HEK293 (cell line): ENCODE measurements around the gene MDM2.

Experiments
- CTCF ChIA-PET: fragments of 350-600 bp; formaldehyde crosslinking; extraction: SDS; loops from one replicate; lab custom pipeline; 2021; ENCODE audit warnings: antibody characterized with exemption; lab: Yijun Ruan, JAX
- POLR2A ChIA-PET: fragments of 300-600 bp; formaldehyde crosslinking; extraction: SDS; loops from one replicate; lab custom pipeline; 2020; ENCODE audit warnings: antibody characterized with exemption, inconsistent platforms; lab: Yijun Ruan, JAX
- H3K27ac ChIP-seq: fragments of 200-500 bp; sonication (Bioruptor generic); 2 replicates; pipeline ENCODE4 v1.5.1; 2014; ENCODE audit warnings: low read depth, low read length, control low read depth, inconsistent platforms; ENCODE audit errors: extremely low read depth
- H3K36me3 ChIP-seq, 2 experiments: fragments of 200-500 bp in 1 of 2; sonication (Bioruptor generic) in 1 of 2; 1 replicate in 1 of 2; 2 replicates in 1 of 2; pipeline ENCODE4 v1.5.1; 2014 to 2017; ENCODE audit warnings: inconsistent platforms in 2 of 2, low read length in 2 of 2; ENCODE audit not compliant: control insufficient read depth in 2 of 2, insufficient read depth in 1 of 2
- H3K4me1 ChIP-seq: fragments of 200-500 bp; sonication (Bioruptor generic); 2 replicates; pipeline ENCODE4 v1.5.1; 2014; ENCODE audit warnings: mild to moderate bottlenecking, low read length, inconsistent platforms; ENCODE audit not compliant: control insufficient read depth, insufficient read depth
- H3K4me3 ChIP-seq: 2 replicates; pipeline ENCODE4 v1.5.1; 2011; ENCODE audit warnings: low read depth, mild to moderate bottlenecking, control low read depth, low read length, moderate library complexity
- H3K9me3 ChIP-seq: fragments of 200-500 bp; sonication (Bioruptor generic); 2 replicates; pipeline ENCODE4 v1.5.1; 2014; ENCODE audit warnings: low read depth, low read length, inconsistent platforms; ENCODE audit not compliant: control insufficient read depth, insufficient read depth
- FEZF1 ChIP-seq: fragments of 450-650 bp; formaldehyde crosslinking; IDR thresholded peaks from 2 replicates; pipeline ENCODE4 v1.5.1; 2016; ENCODE audit warnings: missing biosample characterization, missing genetic modification characterization
- GLIS1 ChIP-seq: fragments of 450-650 bp; formaldehyde crosslinking; IDR thresholded peaks from 2 replicates; pipeline ENCODE4 v1.5.1; 2016; ENCODE audit warnings: missing biosample characterization, missing genetic modification characterization
- GLIS2 ChIP-seq: fragments of 450-650 bp; formaldehyde crosslinking; IDR thresholded peaks from 2 replicates; pipeline ENCODE4 v1.5.1; 2016; ENCODE audit warnings: missing biosample characterization, missing genetic modification characterization
- HOXC10 ChIP-seq: sonication (generic); formaldehyde crosslinking; IDR thresholded peaks from 2 replicates; pipeline ENCODE4 v1.8.1; 2023; ENCODE audit warnings: mild to moderate bottlenecking, missing genetic modification reagents
- KLF10 ChIP-seq: fragments of 450-650 bp; IDR thresholded peaks from 2 replicates; pipeline ENCODE4 v1.5.1; 2018; ENCODE audit warnings: missing biosample characterization, mild to moderate bottlenecking, missing genetic modification characterization
- OSR2 ChIP-seq: fragments of 450-650 bp; formaldehyde crosslinking; IDR thresholded peaks from 2 replicates; pipeline ENCODE4 v1.5.1; 2016; ENCODE audit warnings: missing biosample characterization, missing genetic modification characterization
- REPIN1 ChIP-seq: fragments of 450-650 bp; formaldehyde crosslinking; IDR thresholded peaks from 2 replicates; pipeline ENCODE4 v1.5.1; 2017; ENCODE audit warnings: missing biosample characterization, missing genetic modification characterization, low read depth
- SALL2 ChIP-seq: fragments of 450-650 bp; formaldehyde crosslinking; IDR thresholded peaks from 2 replicates; pipeline ENCODE4 v1.5.0; 2017; ENCODE audit warnings: missing biosample characterization, mild to moderate bottlenecking, missing genetic modification characterization, borderline replicate concordance
- ZBTB48 ChIP-seq: fragments of 450-650 bp; formaldehyde crosslinking; IDR thresholded peaks from 2 replicates; pipeline ENCODE4 v1.5.1; 2016; ENCODE audit warnings: missing biosample characterization, missing genetic modification characterization
- ZFP3 ChIP-seq: fragments of 450-650 bp; formaldehyde crosslinking; IDR thresholded peaks from 2 replicates; pipeline ENCODE4 v1.5.1; 2016; ENCODE audit warnings: low read depth, missing biosample characterization, missing genetic modification characterization
- ZIC2 ChIP-seq: fragments of 450-650 bp; formaldehyde crosslinking; IDR thresholded peaks from 2 replicates; pipeline ENCODE4 v1.5.1; 2016; ENCODE audit warnings: missing biosample characterization, missing genetic modification characterization
- ZNF10 ChIP-seq: fragments of 450-650 bp; formaldehyde crosslinking; IDR thresholded peaks from 2 replicates; pipeline ENCODE4 v1.5.1; 2017; ENCODE audit warnings: missing biosample characterization, missing genetic modification characterization
- ZNF121 ChIP-seq: fragments of 450-650 bp; formaldehyde crosslinking; IDR thresholded peaks from 2 replicates; pipeline ENCODE4 v1.5.1; 2016; ENCODE audit warnings: missing biosample characterization, missing genetic modification characterization
- ZNF202 ChIP-seq: fragments of 450-650 bp; formaldehyde crosslinking; IDR thresholded peaks from 2 replicates; pipeline ENCODE4 v1.5.1; 2016; ENCODE audit warnings: missing biosample characterization, missing genetic modification characterization, borderline replicate concordance
- ZNF214 ChIP-seq: fragments of 450-650 bp; formaldehyde crosslinking; IDR thresholded peaks from 2 replicates; pipeline ENCODE4 v1.5.1; 2017; ENCODE audit warnings: missing biosample characterization, mild to moderate bottlenecking, missing genetic modification characterization, borderline replicate concordance
- ZNF223 ChIP-seq: fragments of 450-650 bp; formaldehyde crosslinking; IDR thresholded peaks from 2 replicates; pipeline ENCODE4 v1.5.1; 2016; ENCODE audit warnings: missing biosample characterization, missing genetic modification characterization
- ZNF24 ChIP-seq: fragments of 450-650 bp; formaldehyde crosslinking; IDR thresholded peaks from 2 replicates; pipeline ENCODE4 v1.5.1; 2016; ENCODE audit warnings: missing biosample characterization, missing genetic modification characterization
- ZNF324 ChIP-seq: fragments of 450-650 bp; formaldehyde crosslinking; IDR thresholded peaks from 2 replicates; pipeline ENCODE4 v1.5.1; 2016; ENCODE audit warnings: missing biosample characterization, missing genetic modification characterization
- ZNF335 ChIP-seq: fragments of 450-650 bp; formaldehyde crosslinking; conservative IDR thresholded peaks from 2 replicates; pipeline ENCODE4 v1.5.1; 2016; ENCODE audit warnings: missing biosample characterization, missing genetic modification characterization
- ZNF366 ChIP-seq: fragments of 450-650 bp; formaldehyde crosslinking; conservative IDR thresholded peaks from 2 replicates; pipeline ENCODE4 v1.5.1; 2016; ENCODE audit warnings: missing biosample characterization, missing genetic modification characterization
- ZNF510 ChIP-seq: fragments of 450-650 bp; formaldehyde crosslinking; IDR thresholded peaks from 2 replicates; pipeline ENCODE4 v1.5.1; 2018; ENCODE audit warnings: mild to moderate bottlenecking, missing genetic modification characterization, missing biosample characterization; ENCODE audit not compliant: insufficient replicate concordance
- ZNF560 ChIP-seq: fragments of 450-650 bp; formaldehyde crosslinking; IDR thresholded peaks from 2 replicates; pipeline ENCODE4 v1.5.1; 2017; ENCODE audit warnings: missing biosample characterization, missing genetic modification characterization, borderline replicate concordance
- ZNF610 ChIP-seq: fragments of 450-650 bp; formaldehyde crosslinking; IDR thresholded peaks from 2 replicates; pipeline ENCODE4 v1.5.1; 2016; ENCODE audit warnings: missing biosample characterization, missing genetic modification characterization, borderline replicate concordance
- ZNF621 ChIP-seq: fragments of 450-650 bp; formaldehyde crosslinking; IDR thresholded peaks from 2 replicates; pipeline ENCODE4 v1.5.1; 2017; ENCODE audit warnings: missing biosample characterization, missing genetic modification characterization
- ZNF626 ChIP-seq: fragments of 450-650 bp; sonication (Bioruptor Pico); formaldehyde crosslinking; IDR thresholded peaks from 2 replicates; pipeline ENCODE4 v1.5.1; 2018; ENCODE audit warnings: missing biosample characterization, missing genetic modification characterization, inconsistent platforms
- ZNF670 ChIP-seq: fragments of 450-650 bp; formaldehyde crosslinking; IDR thresholded peaks from 2 replicates; pipeline ENCODE4 v1.5.1; 2016; ENCODE audit warnings: missing biosample characterization, missing genetic modification characterization, low read depth
- ZNF701 ChIP-seq: fragments of 450-650 bp; formaldehyde crosslinking; IDR thresholded peaks from 2 replicates; pipeline ENCODE4 v1.5.1; 2016; ENCODE audit warnings: missing biosample characterization, missing genetic modification characterization
- TF ChIP-seq, protein P1 (sequence below): fragments of 450-650 bp; formaldehyde crosslinking; IDR thresholded peaks from 2 replicates; pipeline ENCODE4 v1.5.1; 2016; ENCODE audit warnings: missing biosample characterization, missing genetic modification characterization
- TF ChIP-seq, protein P2 (sequence below): fragments of 450-650 bp; formaldehyde crosslinking; IDR thresholded peaks from 2 replicates; pipeline ENCODE4 v1.5.1; 2016; ENCODE audit warnings: missing biosample characterization, missing genetic modification characterization
- TF ChIP-seq, protein P3 (sequence below): fragments of 450-650 bp; formaldehyde crosslinking; IDR thresholded peaks from 2 replicates; pipeline ENCODE4 v1.5.1; 2016; ENCODE audit warnings: missing biosample characterization, missing genetic modification characterization, low read depth

Gene MDM2

DNA sequence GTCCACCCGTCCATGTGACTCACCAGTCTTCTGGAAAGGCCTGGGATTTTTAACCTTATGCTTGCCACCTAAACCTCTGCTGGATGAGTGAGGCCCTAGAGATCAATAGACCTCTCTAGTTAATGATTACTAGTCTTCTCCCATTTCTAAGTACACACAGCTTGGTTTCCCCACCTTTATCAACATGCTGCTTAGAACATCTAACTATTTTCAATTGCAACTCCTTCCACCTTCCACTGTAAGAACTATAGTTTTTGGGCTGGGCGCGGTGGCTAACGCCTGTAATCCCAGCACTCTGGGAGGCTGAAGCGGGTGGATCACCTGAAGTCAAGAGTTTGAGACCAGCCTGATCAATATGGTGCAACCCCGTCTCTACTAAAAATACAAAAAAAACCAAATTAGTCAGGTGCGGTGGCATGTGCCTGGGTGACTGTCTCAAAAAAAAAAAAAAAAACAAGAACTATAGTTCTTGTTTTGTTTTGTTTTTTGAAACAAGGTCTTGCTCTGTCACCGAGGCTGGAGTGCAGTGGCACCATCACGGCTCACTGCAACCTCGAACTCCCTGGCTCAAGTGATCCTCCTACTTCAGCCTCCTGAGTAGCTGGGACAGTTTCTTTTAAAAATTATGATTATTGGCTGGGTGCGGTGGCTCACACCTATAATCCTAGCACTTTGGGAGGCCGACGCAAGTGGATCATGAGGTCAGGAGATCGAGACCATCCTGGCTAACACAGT, 18.7 kb upstream of the MDM2 start:
- ChIA-PET CTCF (no interaction called here), POLR2A (no interaction called here)
- Histone ChIP-seq H3K27ac (no peak overlapping the region), H3K4me3 (no peak overlapping the region), H3K36me3 (no peaks in the 10 kb centered on the region), H3K4me1 (peaks cover 4% of the 10 kb centered on the region; the same call in 1 of the 2 replicates), H3K9me3 (no peaks in the 10 kb centered on the region)
- no peak for TF ChIP-seq ZNF626 (tag by site-specific recombination)
- TF ChIP-seq, protein P1, sequence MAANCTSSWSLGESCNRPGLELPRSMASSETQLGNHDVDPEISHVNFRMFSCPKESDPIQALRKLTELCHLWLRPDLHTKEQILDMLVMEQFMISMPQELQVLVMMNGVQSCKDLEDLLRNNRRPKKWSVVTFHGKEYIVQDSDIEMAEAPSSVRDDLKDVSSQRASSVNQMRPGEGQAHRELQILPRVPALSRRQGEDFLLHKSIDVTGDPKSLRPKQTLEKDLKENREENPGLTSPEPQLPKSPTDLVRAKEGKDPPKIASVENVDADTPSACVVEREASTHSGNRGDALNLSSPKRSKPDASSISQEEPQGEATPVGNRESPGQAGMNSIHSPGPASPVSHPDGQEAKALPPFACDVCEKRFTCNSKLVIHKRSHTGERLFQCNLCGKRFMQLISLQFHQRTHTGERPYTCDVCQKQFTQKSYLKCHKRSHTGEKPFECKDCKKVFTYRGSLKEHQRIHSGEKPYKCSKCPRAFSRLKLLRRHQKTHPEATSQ (tag by site-specific recombination): no peak
- TF ChIP-seq ZIC2 (tag by site-specific recombination): no peak
- TF ChIP-seq ZNF223: no peak
- no peak for TF ChIP-seq REPIN1
- no peak for TF ChIP-seq ZNF214 (tag by site-specific recombination)
- no peak for TF ChIP-seq GLIS2 (tag by site-specific recombination)
- TF ChIP-seq ZNF24: no peak
- TF ChIP-seq, protein P2, sequence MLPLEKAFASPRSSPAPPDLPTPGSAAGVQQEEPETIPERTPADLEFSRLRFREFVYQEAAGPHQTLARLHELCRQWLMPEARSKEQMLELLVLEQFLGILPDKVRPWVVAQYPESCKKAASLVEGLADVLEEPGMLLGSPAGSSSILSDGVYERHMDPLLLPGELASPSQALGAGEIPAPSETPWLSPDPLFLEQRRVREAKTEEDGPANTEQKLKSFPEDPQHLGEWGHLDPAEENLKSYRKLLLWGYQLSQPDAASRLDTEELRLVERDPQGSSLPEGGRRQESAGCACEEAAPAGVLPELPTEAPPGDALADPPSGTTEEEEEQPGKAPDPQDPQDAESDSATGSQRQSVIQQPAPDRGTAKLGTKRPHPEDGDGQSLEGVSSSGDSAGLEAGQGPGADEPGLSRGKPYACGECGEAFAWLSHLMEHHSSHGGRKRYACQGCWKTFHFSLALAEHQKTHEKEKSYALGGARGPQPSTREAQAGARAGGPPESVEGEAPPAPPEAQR (tag by site-specific recombination): no peak
- TF ChIP-seq ZNF510: no peak
- no peak for TF ChIP-seq ZFP3 (tag by site-specific recombination)
- TF ChIP-seq FEZF1: no peak
- TF ChIP-seq ZBTB48 (tag by site-specific recombination): no peak
- TF ChIP-seq ZNF560: no peak
- TF ChIP-seq ZNF610: no peak
- TF ChIP-seq OSR2 (tag by site-specific recombination): no peak
- TF ChIP-seq ZNF670 (tag by site-specific recombination): no peak

DNA sequence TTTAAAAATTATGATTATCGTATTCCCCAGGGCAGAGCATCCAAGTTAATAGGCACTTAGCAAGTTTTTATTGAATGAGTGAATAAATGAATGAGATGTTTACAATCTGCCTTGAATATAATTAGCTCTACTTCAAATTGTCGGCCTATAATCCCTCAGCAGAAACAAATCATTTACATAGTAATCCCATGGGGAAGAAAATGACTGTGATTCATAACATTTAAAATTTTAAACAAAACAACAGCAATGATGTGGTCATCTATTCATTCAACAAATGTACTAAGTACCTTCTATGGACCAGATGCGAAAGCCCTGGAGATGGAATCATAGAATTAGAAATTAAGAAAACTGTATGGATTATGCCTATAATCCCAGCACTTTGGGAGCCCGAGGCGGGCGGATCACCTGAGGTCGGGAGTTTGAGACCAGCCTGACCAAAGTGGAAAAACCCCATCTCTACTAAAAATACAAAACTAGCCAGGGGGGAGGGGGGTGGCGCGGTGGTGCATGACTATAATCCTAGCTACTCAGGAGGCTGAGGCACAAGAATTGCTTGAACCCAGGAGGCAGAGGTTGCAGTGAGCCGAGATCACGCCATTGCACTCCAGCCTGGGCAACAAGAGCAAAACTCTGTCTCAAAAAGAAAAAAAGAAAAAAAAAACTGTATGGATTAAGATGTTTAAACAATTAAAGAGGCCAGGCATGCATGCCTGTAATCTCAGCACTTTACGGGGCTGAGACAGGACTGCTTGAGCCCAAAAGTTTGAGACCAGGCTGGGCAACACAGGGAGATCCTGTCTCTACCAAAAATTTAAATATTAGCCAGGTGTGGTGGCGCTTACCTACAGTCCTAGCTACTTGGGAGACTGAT, 17.7 kb upstream of the MDM2 start:
- no peaks in the 10 kb centered on the region for H3K9me3 ChIP-seq
- CTCF ChIA-PET: no interaction called here
- TF ChIP-seq KLF10 (tag by site-specific recombination) (no peak), ZNF121 (tag by site-specific recombination) (no peak), ZNF202 (tag by site-specific recombination) (no peak), ZNF335 (no peak), HOXC10 (CRISPR knock-in tag) (no peak), ZNF701 (tag by site-specific recombination) (no peak), ZNF621 (tag by site-specific recombination) (no peak), ZNF10 (tag by site-specific recombination) (no peak), ZNF324 (tag by site-specific recombination) (no peak), SALL2 (tag by site-specific recombination) (no peak), ZNF366 (tag by site-specific recombination) (no peak), GLIS1 (tag by site-specific recombination) (no peak)
- TF ChIP-seq, protein P2 (tag by site-specific recombination): no peak
- TF ChIP-seq, protein P3, sequence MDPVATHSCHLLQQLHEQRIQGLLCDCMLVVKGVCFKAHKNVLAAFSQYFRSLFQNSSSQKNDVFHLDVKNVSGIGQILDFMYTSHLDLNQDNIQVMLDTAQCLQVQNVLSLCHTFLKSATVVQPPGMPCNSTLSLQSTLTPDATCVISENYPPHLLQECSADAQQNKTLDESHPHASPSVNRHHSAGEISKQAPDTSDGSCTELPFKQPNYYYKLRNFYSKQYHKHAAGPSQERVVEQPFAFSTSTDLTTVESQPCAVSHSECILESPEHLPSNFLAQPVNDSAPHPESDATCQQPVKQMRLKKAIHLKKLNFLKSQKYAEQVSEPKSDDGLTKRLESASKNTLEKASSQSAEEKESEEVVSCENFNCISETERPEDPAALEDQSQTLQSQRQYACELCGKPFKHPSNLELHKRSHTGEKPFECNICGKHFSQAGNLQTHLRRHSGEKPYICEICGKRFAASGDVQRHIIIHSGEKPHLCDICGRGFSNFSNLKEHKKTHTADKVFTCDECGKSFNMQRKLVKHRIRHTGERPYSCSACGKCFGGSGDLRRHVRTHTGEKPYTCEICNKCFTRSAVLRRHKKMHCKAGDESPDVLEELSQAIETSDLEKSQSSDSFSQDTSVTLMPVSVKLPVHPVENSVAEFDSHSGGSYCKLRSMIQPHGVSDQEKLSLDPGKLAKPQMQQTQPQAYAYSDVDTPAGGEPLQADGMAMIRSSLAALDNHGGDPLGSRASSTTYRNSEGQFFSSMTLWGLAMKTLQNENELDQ (tag by site-specific recombination): no peak

More for the DNA sequence above, 17.7 kb upstream of the MDM2 start:
- H3K27ac ChIP-seq: no peak overlapping the region
- H3K4me3 ChIP-seq: no peak overlapping the region
- POLR2A ChIA-PET: no interaction called here
- no peaks in the 10 kb centered on the region for H3K36me3 ChIP-seq
- H3K4me1 ChIP-seq: peaks cover 4% of the 10 kb centered on the region; the same call in 1 of the 2 replicates
